HG02885 (cell line): Measurements from ENCODE around the gene CHRNG.
"Not testable (repeated sequence)": the region's sequence is repeated elsewhere in the genome, so short reads cannot be mapped to it uniquely, and the experiment has no call there.

Experiments used
- ATAC-seq: cut with Tn5 transposase; IDR thresholded peaks from one replicate; pipeline ENCODE4 v1.9.1; 2021; ENCODE audit warnings: mild to moderate bottlenecking; ENCODE audit not compliant: unreplicated experiment, poor library complexity

The CHRNG gene

DNA sequence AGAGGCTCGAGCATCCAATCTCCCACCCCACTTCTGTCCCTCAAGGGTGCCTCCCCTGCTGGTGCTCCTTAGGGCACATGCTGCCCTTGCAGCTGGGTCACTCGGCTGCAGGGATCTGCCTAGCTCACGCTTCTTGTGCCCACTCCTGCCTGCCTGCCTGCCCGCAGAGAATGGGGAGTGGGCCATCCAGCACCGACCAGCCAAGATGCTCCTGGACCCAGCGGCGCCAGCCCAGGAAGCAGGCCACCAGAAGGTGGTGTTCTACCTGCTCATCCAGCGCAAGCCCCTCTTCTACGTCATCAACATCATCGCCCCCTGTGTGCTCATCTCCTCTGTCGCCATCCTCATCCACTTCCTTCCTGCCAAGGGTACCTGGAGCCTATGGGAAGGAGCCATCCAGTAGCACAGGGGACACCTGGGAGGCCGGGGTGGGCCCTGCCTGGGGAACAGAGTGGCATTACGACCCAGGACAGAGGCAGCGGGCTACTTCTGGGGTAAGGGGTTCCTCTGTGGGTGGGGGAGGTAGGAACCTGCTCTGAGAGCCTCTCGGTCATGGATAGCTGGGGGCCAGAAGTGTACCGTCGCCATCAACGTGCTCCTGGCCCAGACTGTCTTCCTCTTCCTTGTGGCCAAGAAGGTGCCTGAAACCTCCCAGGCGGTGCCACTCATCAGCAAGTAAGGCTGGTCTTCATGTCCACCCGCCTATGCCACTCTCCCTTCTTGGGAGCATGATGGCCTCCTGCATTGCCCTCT lies 3.4 kb downstream of the CHRNG start:
- ATAC-seq = no peak

DNA sequence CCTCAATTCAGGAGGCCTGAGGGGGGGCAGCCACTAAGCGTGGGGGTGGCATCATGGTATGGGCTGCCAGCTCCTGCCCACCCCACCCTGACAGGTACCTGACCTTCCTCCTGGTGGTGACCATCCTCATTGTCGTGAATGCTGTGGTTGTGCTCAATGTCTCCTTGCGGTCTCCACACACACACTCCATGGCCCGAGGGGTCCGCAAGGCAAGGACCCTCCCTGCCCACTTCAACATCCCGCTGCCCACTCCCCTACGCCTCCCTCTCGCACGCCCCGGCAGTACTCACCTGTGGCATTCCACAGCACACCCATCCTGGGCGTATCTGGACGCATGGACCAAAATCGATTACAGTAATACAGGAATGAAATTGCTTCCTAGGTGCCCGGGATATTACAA lies 4.0 kb downstream of the CHRNG start:
- no peak for ATAC-seq

DNA sequence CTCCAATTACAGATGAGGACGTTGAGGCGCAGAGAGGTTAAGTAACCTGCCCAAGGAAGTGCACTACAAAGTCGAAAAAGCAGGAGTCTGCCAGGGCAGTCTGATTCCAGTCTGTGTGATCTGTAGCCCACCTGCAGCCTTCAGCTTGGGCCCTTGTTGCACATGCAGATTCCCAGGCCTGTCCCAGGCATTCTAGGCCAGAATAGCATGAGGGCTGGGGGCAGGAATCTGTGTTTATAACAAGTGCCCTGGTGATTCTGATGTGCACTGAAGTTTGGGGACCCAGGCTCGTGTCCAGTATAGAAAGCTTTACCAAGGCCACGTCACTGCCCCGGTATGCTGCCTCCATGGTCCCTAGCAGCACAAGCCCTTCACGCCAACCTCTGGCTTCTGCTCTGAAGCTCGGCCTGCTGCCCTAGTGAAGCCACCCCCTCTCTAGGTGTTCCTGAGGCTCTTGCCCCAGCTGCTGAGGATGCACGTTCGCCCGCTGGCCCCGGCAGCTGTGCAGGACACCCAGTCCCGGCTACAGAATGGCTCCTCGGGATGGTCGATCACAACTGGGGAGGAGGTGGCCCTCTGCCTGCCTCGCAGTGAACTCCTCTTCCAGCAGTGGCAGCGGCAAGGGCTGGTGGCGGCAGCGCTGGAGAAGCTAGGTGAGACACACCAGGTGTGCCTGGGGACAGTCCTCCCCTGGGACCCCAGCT lies 4.6 kb downstream of the CHRNG start:
- no peak for ATAC-seq

DNA sequence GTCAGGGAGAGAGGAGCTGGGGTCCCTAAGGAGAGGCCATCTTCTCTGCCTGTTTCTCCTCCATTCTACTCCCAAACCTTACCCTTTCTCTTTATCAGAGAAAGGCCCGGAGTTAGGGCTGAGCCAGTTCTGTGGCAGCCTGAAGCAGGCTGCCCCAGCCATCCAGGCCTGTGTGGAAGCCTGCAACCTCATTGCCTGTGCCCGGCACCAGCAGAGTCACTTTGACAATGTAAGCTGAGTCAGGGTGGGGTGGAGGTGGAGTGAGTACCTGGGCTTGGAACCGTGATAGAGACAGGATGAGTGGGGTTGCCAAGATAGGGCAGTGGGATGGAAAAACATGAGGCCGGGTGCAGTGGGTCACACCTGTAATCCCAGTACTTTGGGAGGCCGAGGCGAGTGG lies 5.2 kb downstream of the CHRNG start:
- no peak for ATAC-seq

DNA sequence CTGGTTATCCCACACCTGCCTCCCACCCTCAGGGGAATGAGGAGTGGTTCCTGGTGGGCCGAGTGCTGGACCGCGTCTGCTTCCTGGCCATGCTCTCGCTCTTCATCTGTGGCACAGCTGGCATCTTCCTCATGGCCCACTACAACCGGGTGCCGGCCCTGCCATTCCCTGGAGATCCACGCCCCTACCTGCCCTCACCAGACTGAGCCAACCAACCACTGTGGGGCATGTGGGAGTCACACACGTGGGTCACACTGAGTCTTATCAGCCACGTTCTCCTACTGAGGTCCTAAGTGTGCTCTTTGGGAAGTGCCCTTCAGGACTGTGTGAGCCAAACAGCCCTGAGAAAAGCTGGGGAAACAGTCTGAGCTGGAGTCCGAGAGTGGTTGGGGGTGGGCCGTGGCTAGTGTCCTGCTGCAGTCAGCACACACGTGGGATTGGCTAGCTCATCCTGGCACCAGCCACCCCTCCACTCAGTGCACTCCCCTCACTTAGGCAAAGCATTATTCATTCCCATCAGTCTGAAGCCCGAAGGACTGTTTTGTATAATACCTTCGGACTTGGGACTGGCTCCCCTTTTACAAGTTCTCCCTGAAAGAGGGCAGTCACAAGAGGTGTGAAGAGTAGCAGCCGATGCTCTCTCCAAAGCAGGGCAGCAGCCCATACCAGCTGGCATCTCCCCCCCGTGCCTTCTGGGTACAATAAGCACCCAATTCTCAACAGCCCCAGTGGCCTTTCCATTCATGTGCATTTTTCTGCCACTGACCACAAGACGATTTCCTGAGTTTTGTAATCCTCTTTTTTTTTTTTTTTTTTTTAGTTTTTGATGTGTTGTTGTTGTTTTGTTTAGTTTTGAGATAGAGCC lies 6.3 kb downstream of the CHRNG start:
- no peak for ATAC-seq

DNA sequence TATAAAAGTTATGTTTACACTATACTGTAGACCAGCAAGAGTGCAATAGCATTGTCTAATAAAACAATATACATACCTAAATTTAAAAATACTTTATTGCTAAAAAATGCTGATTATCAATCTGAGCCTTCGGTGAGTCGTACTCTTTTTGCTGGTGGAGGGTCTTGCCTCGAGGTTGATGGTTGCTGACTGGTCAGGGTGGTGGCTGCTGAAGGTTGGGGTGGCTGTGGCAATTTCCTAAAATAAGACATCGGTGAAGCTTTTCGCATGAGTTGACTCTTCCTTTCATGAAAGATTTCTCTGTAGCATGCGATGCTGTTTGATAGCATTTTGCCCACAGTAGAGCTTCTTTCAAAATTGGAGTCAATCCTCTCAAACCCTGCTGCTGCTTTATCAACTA lies 8.5 kb downstream of the CHRNG start:
- ATAC-seq = no peak

DNA sequence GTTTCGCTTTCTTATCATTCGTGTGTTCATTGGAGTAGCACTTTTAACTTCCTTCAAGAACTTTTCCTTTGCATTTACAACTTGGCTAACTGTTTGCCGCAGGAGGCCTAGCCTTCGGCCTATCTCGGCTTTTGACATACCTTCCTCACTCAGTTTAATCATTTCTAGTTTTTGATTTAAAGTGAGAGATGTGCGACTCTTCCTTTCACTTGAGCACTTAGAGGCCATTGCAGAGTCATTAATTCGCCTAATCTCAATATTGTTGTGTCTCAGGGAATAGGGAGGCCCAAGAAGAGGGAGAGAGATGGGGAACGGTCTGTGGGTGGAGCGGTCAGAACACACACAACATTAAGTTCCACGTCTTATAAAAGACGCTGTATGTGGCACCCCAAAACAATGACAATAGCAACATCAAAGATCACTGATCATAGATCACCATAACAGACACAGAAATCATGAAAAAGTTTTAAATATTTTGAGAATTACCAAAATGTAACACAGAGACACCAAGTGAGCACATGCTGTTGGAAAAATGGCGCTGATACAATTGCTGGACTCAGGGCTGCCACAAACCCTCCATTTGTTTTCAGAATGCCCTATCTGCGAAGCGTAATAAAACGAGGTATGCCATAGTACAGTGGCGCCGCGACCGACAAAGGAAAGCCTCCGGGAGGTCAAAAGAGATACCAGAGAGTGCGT lies 10.3 kb downstream of the CHRNG start:
- ATAC-seq = no peak

DNA sequence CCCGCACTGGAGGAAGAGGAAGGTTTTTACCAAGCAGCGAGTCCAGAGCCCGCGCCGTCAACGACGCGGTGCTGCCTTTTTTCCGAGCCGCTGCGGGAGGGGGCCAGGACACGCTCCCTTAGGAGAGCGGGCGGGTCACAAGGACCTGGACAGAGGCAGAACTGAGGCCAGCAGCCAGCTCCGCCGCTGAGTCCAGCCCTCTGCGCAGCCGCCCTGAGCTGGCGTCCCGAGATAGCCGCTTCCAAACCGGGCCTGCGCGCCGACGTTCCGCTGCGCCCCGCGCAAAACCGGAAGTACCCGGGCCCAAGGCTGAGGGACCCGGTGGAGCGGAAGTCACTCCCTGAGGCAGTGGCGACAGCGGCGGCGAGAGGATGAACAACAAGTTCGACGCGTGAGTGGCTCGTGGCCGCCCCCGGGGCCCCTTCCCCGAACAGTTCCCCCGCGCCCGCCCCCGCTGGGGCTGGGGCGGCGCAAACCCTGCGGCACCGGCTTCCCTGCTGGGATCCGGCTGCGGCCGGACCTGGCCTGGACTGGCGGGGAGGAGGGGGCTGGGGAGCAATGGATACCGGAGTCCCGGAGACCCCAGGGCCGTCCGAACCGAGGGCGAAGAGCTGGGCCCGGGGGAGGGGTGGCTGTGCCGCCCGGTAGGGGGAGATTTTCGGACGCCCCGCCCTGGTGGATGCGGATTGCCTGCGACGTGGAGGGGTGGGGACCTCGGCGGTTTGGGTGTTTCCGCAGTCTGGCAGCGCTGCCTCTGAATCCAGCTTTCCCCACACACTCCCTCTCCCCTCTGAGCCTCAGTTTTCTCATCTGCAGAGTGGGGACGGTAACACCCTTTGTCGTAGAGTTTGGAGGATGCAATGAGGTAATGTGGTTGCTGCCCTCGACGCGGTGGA lies 11.1 kb downstream of the CHRNG start, which contains the start of the genes EIF4E2 and TIGD1:
Gene EIF4E2, plus strand, starts transcription at position 336 of the 896 bp plus-strand sequence. Its CDS starts 36 bp downstream, at position 372.
Gene TIGD1, minus strand, starts transcription at position 204 of the 896 bp plus-strand sequence. CDS start 675 bp downstream, outside the sequence.
- peak; percentile 92 for ATAC-seq

DNA sequence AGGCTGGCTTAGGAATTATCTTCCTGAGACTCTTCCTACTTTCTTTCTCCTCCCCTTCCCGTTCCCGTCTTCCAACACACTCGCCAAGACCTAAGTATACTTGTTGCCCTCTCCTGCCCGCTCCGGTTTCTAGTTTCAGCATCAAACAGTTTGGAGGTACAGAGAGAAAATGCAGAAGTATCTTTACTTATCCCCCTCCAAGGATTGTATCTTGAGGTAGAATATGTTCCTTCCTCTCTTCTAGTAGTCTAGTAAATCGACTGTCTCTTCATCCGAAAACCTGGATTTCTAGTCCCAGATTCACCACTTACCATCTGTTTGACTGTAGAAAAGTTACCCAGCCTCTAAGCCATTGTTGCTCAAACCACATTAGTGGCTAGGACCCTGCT lies 11.8 kb downstream of the CHRNG start:
- no peak for ATAC-seq

DNA sequence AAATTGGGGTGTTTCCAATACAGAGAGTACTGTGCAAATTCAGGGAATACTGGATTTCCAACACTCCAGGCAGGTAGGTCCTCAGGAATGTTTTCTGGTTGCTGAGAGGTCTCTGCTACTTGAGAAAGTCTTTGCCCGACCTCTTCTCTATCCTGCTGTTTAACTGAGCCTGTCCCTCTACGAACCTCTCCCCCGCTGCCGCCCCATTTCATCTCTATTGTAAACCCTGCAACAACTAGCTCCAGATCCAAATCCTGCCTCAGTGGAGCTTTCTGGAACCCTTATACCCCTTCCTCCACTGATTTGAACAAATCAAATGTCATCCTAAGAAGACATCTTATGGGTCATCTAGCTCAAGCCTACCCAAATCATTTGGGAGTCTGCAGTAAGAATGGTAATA lies 12.3 kb downstream of the CHRNG start:
- ATAC-seq = no peak

DNA sequence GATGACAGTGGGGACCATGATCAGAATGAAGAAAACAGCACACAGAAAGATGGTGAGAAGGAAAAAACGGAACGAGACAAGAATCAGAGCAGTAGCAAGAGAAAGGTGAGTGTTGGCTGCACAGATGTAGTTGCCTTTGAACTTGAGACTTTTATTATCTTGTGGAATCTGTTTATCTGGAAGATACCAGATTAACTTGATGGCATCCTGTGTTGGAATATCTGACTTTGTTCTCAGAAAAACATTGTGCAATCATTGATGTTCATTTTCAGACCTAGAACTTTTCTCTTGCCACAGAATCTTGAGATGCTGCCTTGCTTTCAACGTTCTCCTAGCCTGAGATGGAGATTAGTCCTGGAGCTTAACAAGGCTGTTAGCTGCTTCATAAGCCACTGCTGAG lies 16.9 kb downstream of the CHRNG start:
- ATAC-seq = no peak

DNA sequence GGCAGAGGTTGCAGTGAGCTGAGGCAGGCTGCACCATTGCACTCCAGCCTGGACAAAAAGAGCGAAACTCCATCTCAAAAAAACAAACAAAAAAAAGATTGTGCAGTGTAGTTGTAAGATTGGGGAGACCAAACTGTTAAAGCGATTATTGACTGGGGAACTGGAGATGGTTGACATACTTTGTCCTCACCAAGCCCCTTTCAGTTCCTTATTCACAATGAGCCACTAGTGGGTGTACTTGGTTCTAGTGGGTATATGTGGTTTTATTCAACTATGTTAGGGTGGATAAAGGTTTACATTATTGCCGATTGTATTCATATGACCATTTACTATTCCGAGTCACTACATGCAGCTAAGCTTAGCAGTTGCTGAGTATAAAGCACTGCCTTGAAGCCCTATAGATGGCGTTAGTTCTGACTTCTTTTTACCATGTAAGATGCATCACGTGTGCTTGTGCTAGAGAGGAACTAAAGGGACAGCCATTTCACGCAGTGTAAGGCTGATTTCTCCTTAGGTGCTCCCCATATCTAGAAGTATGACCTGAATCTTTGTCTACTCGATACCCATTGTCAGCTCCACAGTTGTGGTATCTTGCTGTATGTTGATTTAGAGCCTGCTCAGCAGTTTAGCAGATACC lies 23.1 kb downstream of the CHRNG start:
- no peak for ATAC-seq

DNA sequence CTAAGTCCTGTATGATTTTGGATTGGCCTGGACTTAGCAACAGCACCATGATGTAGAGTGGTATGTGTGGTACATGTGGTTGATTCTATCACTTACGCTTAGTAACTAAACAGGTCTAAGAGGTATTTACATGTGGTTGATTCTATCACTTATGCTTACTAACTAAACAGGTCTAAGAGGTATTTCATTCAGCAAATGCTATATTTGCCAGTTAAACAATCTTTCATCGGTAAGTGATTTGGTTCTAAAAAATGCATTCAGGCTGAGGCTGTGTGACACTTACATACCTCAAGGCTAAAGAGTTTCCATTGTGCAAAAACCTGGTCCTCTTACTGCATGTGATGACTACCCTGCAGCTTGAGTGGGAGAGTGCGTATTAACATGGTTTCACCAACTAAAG lies 24.1 kb downstream of the CHRNG start:
- no peak for ATAC-seq

DNA sequence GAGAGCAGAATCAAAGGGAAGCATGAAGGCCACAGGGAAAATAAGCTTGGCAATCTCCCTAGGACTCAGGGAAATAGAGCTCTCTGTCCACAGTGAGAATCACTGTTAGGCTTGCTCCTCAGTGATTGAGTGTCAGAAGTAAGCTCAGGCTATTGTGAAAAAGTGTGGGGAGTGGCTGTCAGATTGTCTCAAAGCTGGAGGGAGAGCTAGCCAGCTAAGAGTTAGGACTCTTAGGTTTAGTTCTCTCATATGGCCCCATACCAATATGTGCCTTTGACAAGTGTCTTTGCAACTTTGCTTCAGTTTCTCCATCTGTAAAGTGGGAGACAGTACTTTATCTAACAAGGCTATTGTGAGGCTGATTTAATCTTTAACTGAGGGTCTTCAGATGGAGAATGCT lies 28.2 kb downstream of the CHRNG start:
- ATAC-seq = no peak

DNA sequence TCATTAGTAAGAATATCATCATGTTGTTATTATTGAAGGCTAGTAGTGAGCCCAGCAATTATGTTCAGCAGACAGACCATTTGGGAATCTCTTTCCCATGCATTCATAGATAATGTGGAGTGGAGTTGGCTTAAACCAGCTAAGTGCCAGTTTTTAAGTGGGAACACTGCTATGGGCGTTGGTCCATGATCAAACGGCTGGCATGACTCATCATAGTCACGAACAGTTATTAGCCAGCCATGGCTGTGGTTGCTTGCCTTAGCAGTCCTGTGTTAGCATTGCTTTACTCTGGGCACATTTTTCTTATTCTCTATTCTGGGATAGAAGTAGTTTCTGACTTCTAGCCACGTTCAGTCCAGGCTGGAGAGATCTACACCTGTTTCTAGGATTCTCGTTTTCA lies 28.7 kb downstream of the CHRNG start:
- no peak for ATAC-seq

DNA sequence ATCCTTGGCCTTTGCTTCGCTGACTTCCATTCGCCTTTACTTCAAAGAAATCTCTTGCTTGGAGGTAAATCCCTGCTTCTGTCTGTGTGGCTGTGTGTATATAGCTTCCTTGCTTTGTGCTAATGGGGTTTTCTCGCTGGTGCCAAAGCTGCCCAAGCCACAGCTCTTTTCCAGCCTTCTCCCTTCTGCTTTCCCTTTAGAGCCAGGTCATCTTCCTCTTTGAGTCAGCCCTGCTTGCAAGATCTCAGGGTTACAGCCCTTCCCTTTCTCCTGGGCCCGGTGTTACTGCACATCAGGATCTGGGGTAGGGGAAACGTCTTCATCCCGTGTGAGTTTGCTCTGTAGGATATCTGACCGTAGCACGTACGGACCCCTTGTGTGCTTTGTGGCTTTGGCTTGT lies 30.0 kb downstream of the CHRNG start:
- no peak for ATAC-seq

DNA sequence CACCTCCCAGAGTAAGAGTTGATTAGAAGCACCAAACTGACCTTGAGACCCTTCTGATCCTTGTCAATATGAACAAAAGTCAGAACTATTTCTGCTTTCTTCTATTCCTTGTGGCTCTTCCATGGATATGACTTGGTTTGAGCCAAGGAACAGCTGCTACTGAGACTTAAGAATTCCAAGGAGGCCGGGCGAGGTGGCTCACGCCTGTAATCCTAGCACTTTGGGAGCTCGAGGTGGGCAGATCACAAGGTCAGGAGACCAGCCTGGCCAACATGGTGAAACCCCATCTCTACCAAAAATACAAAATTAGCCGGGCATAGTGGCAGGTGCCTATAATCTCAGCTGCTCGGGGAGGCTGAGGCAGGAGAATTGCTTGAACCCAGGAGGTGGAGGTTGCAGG lies 31.0 kb downstream of the CHRNG start:
- ATAC-seq = not testable (repeated sequence)

DNA sequence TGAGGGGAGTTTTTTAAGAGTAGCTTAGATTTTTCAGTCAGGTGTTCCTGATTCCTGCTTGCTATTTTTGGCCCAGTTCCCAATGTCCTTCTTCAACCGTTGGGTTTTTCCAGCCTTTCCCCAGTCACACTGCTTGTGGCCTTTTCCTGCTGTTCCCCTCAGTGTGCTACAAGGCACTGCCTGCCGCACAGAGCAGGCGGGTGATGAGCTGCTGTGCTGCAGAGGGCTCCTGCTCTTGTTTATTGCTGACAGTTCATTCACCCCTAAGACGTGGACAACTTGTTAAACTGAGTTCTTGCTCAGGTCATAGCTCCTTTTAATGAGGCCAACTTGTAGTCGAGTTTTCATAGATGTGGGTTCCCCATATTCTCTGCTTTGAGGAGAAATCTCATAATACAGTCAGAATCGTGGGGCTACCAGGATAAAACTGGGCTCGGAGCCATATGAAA lies 31.6 kb downstream of the CHRNG start:
- no peak for ATAC-seq

DNA sequence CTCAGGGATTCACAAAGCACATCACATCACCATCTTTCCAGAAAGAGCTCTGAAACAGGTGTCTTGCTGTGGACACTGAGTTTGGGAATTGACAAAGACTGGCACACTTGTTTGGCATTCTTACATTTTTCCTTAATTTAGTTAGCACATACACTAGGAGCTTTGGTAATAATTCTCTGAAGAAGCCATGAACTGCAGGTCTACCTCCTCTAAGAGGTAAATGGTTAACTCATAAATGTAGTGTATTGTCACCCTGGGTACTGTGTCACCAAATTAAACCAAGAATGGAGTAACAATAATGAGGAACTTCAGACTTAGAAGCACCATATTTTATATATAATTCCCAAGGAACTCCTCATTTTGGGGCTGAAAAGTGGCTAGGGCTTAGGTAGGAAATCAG lies 33.5 kb downstream of the CHRNG start:
- ATAC-seq = no peak
